ENCODE data around the gene B3GNT5. TPM values are rescaled to one million over a fixed set of nuclear protein-coding genes. Genes with fewer than 3 reads are reported as not detected.

Gene B3GNT5
- total RNA-seq, 1 donor from 2014 or later = 6.9 TPM

DNA sequence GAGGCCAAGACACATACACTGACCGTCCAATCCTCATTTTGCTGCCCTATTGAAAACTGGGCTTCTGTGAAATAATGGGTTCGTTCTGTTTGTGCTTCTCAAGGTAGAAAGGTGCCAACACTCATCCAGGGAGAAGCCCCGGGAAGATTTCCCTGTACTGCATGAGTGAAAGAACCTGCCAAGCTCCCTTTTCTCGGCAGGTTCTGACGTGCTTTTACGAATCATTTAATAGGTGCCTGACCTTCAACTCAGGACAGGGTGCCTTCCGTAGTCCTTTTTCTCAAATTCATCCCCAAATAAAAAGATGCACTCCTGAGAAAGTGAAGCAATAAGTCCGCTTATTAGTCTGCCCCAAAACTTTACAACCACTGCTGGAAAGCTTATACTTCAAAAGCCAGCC lies 64.2 kb downstream of the B3GNT5 start:
- no peak for DNase-seq (ENCODE audit: low spot score)
- H3K27ac Mint-ChIP-seq (ENCODE audit: unreplicated experiment) = no peak overlapping the region
- H3K27me3 Mint-ChIP-seq (ENCODE audit: unreplicated experiment) = peaks cover 2% of the 10 kb centered on the region
- H3K4me1 Mint-ChIP-seq (ENCODE audit: unreplicated experiment) = no peaks in the 10 kb centered on the region
- H3K4me3 Mint-ChIP-seq (ENCODE audit: unreplicated experiment) = no peak overlapping the region
- H3K9me3 Mint-ChIP-seq (ENCODE audit: unreplicated experiment) = no peaks in the 10 kb centered on the region
- H3K36me3 Mint-ChIP-seq (ENCODE audit: low read depth, unreplicated experiment) = no peaks in the 10 kb centered on the region
- TF ChIP-seq, protein P1, sequence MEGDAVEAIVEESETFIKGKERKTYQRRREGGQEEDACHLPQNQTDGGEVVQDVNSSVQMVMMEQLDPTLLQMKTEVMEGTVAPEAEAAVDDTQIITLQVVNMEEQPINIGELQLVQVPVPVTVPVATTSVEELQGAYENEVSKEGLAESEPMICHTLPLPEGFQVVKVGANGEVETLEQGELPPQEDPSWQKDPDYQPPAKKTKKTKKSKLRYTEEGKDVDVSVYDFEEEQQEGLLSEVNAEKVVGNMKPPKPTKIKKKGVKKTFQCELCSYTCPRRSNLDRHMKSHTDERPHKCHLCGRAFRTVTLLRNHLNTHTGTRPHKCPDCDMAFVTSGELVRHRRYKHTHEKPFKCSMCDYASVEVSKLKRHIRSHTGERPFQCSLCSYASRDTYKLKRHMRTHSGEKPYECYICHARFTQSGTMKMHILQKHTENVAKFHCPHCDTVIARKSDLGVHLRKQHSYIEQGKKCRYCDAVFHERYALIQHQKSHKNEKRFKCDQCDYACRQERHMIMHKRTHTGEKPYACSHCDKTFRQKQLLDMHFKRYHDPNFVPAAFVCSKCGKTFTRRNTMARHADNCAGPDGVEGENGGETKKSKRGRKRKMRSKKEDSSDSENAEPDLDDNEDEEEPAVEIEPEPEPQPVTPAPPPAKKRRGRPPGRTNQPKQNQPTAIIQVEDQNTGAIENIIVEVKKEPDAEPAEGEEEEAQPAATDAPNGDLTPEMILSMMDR (IDR thresholded peaks at IDR 0.05; ENCODE audit: unreplicated experiment) = no peak

DNA sequence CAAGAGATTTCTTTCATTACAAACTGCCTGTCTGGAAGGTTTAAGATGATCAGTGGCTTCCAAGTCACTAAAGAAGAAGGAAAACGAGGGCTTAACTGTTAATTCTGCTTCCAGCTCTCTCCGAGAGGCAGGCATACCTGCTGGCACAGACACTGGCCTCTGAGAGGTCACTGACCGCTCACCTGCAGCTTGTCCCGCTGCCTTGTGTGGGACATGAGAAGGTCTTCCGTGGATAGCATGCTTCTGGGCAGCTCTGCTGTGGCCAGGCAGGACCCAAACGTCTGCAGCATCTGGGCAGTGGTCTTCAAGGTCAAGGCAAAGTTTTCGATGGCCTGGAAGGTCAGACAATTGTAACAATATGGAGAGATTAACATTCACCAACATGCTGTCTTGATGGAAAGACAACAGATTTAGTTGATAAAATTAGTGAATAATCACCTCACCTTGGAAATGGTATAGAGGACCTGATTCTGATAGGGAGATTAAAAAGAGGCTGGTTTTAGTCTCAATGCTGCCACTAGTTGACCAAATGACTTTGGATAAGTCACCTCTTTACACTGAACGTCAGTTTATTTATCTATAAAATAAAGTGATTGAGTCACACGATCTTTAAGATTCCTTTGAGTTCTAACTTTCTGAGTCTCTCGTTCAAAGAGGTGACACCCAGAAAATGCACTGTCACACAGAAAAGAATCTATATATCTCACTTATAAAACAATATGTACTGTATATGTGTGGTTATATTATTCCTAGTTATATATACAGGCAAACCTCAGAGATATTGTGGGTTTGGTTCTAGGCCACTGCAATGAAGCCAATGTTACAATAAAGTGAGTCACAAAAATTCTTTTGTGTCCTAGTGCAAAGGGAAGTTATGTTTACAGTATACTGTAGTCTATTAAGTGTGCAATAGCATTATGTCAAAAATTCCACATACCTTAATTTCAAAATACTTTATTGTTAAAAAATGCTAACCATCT lies 65.1 kb downstream of the B3GNT5 start:
- Mint-ChIP-seq H3K4me1 (ENCODE audit: unreplicated experiment) (no peaks in the 10 kb centered on the region), H3K27me3 (ENCODE audit: unreplicated experiment) (peaks cover 2% of the 10 kb centered on the region), H3K36me3 (ENCODE audit: low read depth, unreplicated experiment) (no peaks in the 10 kb centered on the region), H3K9me3 (ENCODE audit: unreplicated experiment) (no peaks in the 10 kb centered on the region), H3K27ac (ENCODE audit: unreplicated experiment) (no peak overlapping the region), H3K4me3 (ENCODE audit: unreplicated experiment) (no peak overlapping the region)
- TF ChIP-seq, protein P1 (IDR thresholded peaks at IDR 0.05; ENCODE audit: unreplicated experiment) = no peak
- no peak for DNase-seq (ENCODE audit: low spot score)

DNA sequence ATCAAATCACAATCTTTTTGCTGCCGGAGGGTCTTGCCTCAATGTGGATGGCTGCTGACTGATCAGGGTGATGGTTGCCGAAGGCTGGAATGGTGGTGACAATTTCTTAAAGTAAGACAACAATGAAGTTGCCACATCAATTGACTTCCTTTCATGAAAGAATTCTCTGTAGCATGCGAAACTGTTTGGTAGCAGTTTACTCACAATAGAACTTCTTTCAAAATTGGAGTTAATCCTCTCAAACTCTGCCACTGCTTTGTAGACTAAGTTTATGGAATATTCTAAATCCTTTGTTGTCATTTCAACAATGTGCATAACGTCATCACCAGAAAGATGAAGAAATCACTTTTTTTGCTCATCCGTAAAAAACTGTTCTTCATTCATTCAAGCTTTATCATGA lies 65.8 kb downstream of the B3GNT5 start:
- H3K4me3 Mint-ChIP-seq (ENCODE audit: unreplicated experiment) = no peak overlapping the region
- TF ChIP-seq, protein P1 (IDR thresholded peaks at IDR 0.05; ENCODE audit: unreplicated experiment) = no peak
- H3K36me3 Mint-ChIP-seq (ENCODE audit: low read depth, unreplicated experiment) = no peaks in the 10 kb centered on the region
- DNase-seq (ENCODE audit: low spot score) = no peak
- H3K27me3 Mint-ChIP-seq (ENCODE audit: unreplicated experiment) = peaks cover 2% of the 10 kb centered on the region
- H3K9me3 Mint-ChIP-seq (ENCODE audit: unreplicated experiment) = no peaks in the 10 kb centered on the region
- H3K4me1 Mint-ChIP-seq (ENCODE audit: unreplicated experiment) = no peaks in the 10 kb centered on the region
- H3K27ac Mint-ChIP-seq (ENCODE audit: unreplicated experiment) = no peak overlapping the region

DNA sequence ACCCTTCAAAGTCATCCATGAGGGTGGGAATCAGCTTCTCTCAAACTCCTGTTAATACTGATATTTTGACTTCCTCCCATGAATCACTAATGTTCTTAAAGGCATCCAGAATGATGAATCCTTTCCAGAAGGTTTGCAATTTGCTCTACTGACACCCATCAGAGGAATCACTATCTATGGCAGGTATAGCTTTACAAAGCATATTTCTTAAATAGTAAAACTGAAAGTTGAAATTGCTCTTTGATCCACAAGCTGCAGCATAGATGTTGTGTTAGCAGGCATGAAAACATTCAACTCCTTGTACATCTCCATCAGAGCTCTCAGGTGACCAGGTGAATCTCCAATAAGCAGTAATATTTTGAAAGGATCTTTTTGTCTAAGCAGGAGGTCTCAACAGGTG lies 66.3 kb downstream of the B3GNT5 start:
- no peaks in the 10 kb centered on the region for H3K36me3 Mint-ChIP-seq (ENCODE audit: low read depth, unreplicated experiment)
- peaks cover 2% of the 10 kb centered on the region for H3K27me3 Mint-ChIP-seq (ENCODE audit: unreplicated experiment)
- no peak overlapping the region for H3K4me3 Mint-ChIP-seq (ENCODE audit: unreplicated experiment)
- H3K9me3 Mint-ChIP-seq (ENCODE audit: unreplicated experiment) = no peaks in the 10 kb centered on the region
- H3K27ac Mint-ChIP-seq (ENCODE audit: unreplicated experiment) = no peak overlapping the region
- H3K4me1 Mint-ChIP-seq (ENCODE audit: unreplicated experiment) = no peaks in the 10 kb centered on the region
- no peak for DNase-seq (ENCODE audit: low spot score)
- TF ChIP-seq, protein P1 (IDR thresholded peaks at IDR 0.05; ENCODE audit: unreplicated experiment) = no peak

Other genes starting within 250 kb of the B3GNT5 start
- 19.8 TPM for gene MCCC1, start 153.8 kb upstream of the B3GNT5 start, total RNA-seq (ENCODE audit: unreplicated experiment)
- not detected for gene LAMP3, start 90.5 kb upstream of the B3GNT5 start, total RNA-seq (ENCODE audit: unreplicated experiment)
- 1.8 TPM for gene MCF2L2, start 175.4 kb downstream of the B3GNT5 start, total RNA-seq (ENCODE audit: unreplicated experiment)